Ecto neural progenitor cell (in vitro differentiated cells): ENCODE data around the gene TNS3.
"Not testable (repeated sequence)": the region's sequence is repeated elsewhere in the genome, so short reads cannot be mapped to it uniquely, and the experiment has no call there.

ENCODE experiments used
- DNase-seq: peaks from one replicate; pipeline ENCODE4 v3.0.0-alpha.2; 2018; ENCODE audit warnings: low spot score

Gene TNS3

GRCh38 chr7:47581804-47582763 is at the start of gene TNS3:
TNS3 (minus strand) TSS chr7:47582111; CDS start chr7:47439636, 142,475 bp downstream.
- DNase-seq = peak; percentile 78

GRCh38 chr7:47631711-47632110 is 49.8 kb upstream of the TNS3 start:
- DNase-seq = no peak

DNA sequence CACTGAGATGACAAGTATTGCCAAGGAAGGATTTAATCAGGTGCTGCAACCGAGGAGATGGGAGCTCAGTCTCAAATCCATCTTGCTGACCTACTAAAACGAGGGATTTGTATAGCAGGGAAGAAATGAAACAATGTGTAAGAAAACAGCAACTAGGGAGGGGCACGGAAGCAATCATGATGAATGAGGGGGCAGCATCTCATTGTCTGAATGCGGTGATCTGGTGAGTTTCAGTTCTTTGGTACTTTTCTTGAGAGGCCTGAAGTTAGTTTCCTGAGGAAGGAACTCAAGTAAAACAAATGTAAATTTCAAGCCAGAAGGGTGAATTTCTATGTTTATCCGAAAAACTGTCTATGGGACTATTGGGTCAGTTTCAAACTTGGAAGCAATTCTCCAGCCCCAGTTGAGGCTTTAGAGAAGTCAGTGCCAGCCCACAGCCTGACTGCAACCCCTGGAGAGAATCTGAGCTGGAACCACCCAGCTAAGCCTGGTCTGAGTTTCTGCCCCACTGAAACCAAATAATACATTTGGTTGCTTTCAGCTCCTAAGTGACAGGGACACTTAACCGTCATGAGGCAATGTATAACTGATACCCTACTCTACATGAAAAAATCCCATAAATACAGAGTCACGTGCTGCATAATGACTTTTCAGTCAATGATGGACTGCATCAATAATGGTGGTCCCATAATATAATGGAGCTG is 45.8 kb upstream of the TNS3 start:
- no peak for DNase-seq

DNA sequence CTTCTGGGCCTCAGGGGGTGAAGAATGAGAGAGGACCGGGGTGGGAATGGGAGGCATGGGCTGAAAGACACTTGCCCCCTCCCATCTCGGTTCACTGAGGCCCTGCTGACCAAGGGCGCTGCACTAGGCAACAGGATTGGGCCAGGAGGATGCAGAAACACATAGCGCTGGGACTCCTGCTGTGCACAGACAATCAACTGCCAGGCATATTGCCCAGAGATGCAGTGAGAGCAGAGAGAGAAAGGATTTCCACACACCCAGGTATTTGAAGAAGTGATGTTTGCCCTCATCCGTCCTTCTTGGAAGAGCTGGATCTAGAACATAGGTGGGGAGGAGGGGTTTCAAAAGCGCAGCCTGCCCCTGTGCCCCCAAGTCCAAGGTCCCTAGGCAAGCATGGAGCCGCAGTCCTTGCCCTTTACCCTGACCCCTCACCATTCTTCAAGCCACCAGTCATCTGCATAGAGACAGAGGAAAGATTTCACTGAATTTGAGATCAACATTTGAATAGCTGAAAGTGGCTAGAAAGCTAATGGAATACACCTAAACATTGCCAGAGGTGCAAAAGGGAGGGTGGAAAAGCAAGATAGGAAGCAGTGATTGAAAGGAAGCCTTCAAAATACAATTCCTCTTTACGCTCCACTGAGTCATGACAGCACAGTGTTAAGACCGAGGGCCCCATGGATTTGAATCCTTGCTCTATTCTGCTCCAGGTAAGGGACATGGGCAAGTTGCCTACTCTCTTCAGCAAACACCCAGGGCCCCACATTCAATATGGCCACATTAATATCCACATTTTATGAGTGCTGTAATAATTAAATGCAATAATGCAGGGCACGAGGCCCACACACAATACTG is 44.2 kb upstream of the TNS3 start:
- DNase-seq = no peak

DNA sequence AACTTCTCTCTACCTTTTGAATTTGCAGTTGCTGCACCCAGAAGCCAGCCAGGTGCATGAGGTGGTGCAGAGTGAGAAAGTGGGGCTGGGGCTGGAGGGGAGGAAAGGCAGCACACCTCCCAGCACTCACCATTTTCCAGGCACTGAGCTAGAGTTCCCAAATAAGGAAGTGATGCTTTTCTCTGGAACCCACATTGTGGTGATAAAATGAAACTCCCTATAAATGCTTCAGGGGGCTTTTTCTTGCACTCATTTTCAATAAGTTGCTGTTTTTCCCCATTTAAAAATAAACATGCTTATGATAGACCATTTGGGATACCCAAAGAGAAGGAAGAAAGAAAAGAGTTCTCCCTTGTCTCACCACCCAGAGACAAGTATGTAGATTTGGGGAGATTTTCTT is 42.8 kb upstream of the TNS3 start:
- DNase-seq = no peak

GRCh38 chr7:47622946-47623640 is 41.2 kb upstream of the TNS3 start:
- DNase-seq = no peak

- no peak for DNase-seq
These were observed 40.7 kb upstream of the TNS3 start for GRCh38 chr7:47622586-47622945.

DNA sequence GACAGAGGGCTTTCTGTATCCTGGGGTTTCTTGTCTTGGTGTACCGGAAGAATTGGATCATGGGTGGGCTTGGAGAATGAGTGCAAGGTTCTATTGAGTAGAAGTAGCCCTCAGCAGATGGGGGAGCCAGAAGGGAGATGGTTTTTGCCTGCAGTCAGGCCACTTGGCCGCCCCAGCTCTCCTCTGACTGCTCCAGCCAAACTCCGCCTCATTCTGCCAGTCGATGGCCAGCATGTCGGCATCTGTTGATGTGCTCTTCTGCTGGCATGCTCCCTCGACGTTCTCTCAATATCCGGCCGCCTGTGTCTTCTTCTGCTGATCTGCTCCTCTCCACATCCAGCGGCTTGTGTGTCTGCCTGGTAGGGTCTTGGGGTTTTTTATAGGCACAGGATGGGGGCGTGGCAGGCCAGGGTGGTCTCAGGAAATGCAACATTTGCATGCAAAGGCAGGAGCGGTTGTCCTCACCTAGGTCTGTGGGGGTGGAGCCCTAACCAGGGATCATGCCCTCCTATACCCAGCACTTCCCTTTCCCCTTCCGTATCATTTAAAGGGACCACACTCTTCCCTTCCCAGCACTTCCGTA is 40.2 kb upstream of the TNS3 start:
- DNase-seq = no peak

GRCh38 chr7:47621347-47621746 is 39.4 kb upstream of the TNS3 start:
- DNase-seq = no peak

GRCh38 chr7:47619806-47620205 is 37.9 kb upstream of the TNS3 start:
- DNase-seq = no peak

GRCh38 chr7:47617131-47617530 is 35.2 kb upstream of the TNS3 start:
- no peak for DNase-seq

GRCh38 chr7:47614450-47614849 is 32.5 kb upstream of the TNS3 start:
- no peak for DNase-seq

- DNase-seq = no peak
These were observed 29.2 kb upstream of the TNS3 start for GRCh38 chr7:47611045-47611511.

- DNase-seq = no peak
These were observed 28.7 kb upstream of the TNS3 start for GRCh38 chr7:47610506-47611044.

GRCh38 chr7:47609803-47610452 is 28.0 kb upstream of the TNS3 start:
- DNase-seq = no peak

GRCh38 chr7:47606593-47607046 is 24.7 kb upstream of the TNS3 start:
- not testable (repeated sequence) for DNase-seq

- DNase-seq = no peak
These were observed 24.1 kb upstream of the TNS3 start for GRCh38 chr7:47605816-47606575.

GRCh38 chr7:47604496-47604890 is 22.6 kb upstream of the TNS3 start:
- DNase-seq = no peak

DNA sequence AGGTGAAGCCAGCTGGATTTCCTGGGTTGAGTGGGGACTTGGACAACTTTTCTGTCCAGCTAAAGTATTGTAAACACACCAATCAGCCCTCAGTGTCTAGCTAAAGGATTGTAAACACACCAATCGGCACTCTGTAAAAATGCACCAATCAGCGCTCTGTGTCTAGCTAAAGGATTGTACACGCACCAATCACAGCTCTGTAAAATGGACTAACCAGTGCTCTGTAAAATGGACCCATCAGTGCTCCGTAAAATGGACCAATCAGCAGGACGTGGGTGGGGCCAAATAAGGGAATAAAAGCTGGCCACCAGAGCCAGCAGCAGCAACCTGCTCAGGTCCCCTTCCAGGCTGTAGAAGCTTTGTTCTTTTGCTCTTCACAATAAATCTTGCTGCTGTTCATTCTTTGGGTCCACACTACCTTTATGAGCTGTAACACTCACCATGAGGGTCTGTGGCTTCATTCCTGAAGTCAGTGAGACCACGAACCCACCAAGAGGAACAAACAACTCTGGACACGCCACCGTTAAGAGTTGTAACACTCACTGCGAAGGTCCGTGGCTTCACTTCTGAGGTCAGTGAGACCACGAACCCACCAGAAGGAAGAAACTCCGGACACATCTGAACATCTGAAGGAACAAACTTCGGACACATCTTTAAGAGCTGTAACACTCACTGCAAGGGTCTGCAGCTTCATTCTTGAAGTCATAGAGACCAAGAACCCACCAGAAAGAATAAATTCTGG is 21.8 kb upstream of the TNS3 start:
- DNase-seq = not testable (repeated sequence)
